Caco-2 (cell line): Measurements from ENCODE around the gene ANKRD2. TPM values are rescaled to one million over a fixed set of nuclear protein-coding genes. Genes with fewer than 3 reads are reported as not detected.

Experiments
- BruUV-seq: library from RNA; stranded (reverse); fragments of 400-500 nt; replicated peaks from 2 replicates; lab custom pipeline; 2021; lab: Mats Ljungman, UMichigan
- CTCF ChIA-PET: fragments of 300-600 bp; sonication (Branson Sonifier 250); formaldehyde crosslinking; loops from one replicate; lab custom pipeline; 2022; ENCODE audit warnings: antibody characterized with exemption; lab: Charles Lee
- POLR2A ChIA-PET: fragments of 300-600 bp; sonication (Branson Sonifier 250); formaldehyde crosslinking; loops from one replicate; lab custom pipeline; 2022; ENCODE audit warnings: antibody characterized with exemption; lab: Charles Lee
- DNase-seq, 2 experiments: peaks; one replicate each; pipeline versions ENCODE4 v3.0.0 to v3.0.0-alpha.2; 2020 to 2022
- H3K27me3 ChIP-seq: replicated peaks from 2 replicates; pipeline ENCODE4 v1.6.0; 2011; ENCODE audit warnings: low read length; ENCODE audit not compliant: control insufficient read depth, insufficient read depth
- H3K36me3 ChIP-seq: 2 replicates; pipeline ENCODE4 v1.5.1; 2011; ENCODE audit warnings: low read length; ENCODE audit not compliant: control insufficient read depth, insufficient read depth
- H3K4me1 ChIP-seq: fragments of 250-450 bp; sonication (Bioruptor Pico); 2 replicates; pipeline ENCODE4 v1.5.1; 2020; ENCODE audit warnings: mild to moderate bottlenecking
- H3K4me3 ChIP-seq: 2 replicates; pipeline ENCODE4 v1.5.1; 2011; ENCODE audit warnings: low read depth, mild to moderate bottlenecking, control low read depth, low read length
- H3K9me3 ChIP-seq: fragments of 250-450 bp; sonication (Bioruptor Pico); 2 replicates; pipeline ENCODE4 v1.5.1; 2020; ENCODE audit warnings: mild to moderate bottlenecking, moderate library complexity
- H3K27ac Mint-ChIP-seq: one replicate; pipeline ENCODE4 v1.8.0; 2022; ENCODE audit warnings: mixed read lengths; ENCODE audit not compliant: unreplicated experiment
- H3K27me3 Mint-ChIP-seq: one replicate; pipeline ENCODE4 v1.8.0; 2022; ENCODE audit warnings: mixed read lengths; ENCODE audit not compliant: insufficient read depth, unreplicated experiment
- H3K36me3 Mint-ChIP-seq: one replicate; pipeline ENCODE4 v1.8.0; 2022; ENCODE audit warnings: mild to moderate bottlenecking, mixed read lengths; ENCODE audit not compliant: insufficient read depth, unreplicated experiment
- H3K4me1 Mint-ChIP-seq: one replicate; pipeline ENCODE4 v1.8.0; 2022; ENCODE audit warnings: low read depth, mixed read lengths; ENCODE audit not compliant: unreplicated experiment
- H3K4me3 Mint-ChIP-seq: one replicate; pipeline ENCODE4 v1.8.0; 2022; ENCODE audit warnings: mild to moderate bottlenecking, moderate library complexity, mixed read lengths; ENCODE audit not compliant: unreplicated experiment
- H3K9me3 Mint-ChIP-seq: one replicate; pipeline ENCODE4 v1.8.0; 2022; ENCODE audit warnings: mixed read lengths; ENCODE audit not compliant: unreplicated experiment
- intact Hi-C: fragments of 100-400 bp; cut with micrococcal nuclease; formaldehyde crosslinking; loops from one replicate; pipeline ENCODE4 v1.10.0; 2022; ENCODE audit not compliant: unreplicated experiment
- total RNA-seq: library from RNA; stranded (reverse); gene quantifications from 2 replicates; pipeline ENCODE4 v1.2.3, GENCODE V29; 2022
- TF ChIP-seq, protein P1 (sequence below), 2 experiments: fragments of 200-600 bp in 1 of 2; IDR thresholded peaks; 1 replicate in 1 of 2; 2 replicates in 1 of 2; pipeline versions ENCODE4 v1.5.1 to v1.8.0; 2011 to 2022; ENCODE audit warnings: antibody characterized with exemption in 1 of 2, control low read depth in 1 of 2, inconsistent platforms in 1 of 2, low read depth in 1 of 2, low read length in 1 of 2, mild to moderate bottlenecking in 1 of 2, moderate library complexity in 1 of 2; ENCODE audit not compliant: insufficient read depth in 1 of 2, severe bottlenecking in 1 of 2, unreplicated experiment in 1 of 2

Gene ANKRD2
- total RNA-seq, 1 experiment from 2014 or later: not detected

DNA sequence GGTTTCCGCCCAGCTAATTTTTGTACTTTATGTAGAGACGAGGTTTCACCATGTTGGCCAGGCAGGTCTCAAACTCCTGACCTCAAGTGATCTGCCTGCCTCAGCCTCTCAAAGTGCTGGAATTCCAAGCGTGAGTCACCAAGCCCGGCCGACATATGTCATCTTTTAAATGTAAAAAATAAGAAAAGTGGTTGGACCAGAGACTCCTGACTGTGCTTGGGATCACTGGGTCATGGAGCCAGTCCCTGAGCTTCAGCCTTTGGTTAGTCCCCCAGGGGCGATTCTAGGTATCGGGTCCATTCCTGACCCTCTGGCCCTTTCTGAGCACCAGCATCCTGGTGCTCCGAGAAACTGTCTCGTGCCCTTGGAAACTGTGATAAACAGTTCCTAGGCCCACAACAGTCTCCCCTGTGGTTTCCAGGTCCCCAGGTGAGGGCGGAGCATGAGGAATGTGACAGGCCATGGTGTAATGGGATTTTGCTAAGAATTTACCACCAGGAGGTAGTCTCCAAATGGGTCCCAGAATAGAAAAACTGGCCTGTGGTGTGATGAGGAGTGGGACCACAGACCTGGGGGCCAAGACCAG is 41.1 kb upstream of the ANKRD2 start:
- intact Hi-C loops: no loop called here
- no peaks in the 10 kb centered on the region for H3K9me3 Mint-ChIP-seq
- H3K27ac Mint-ChIP-seq: no peak overlapping the region
- H3K27me3 ChIP-seq: no peaks in the 10 kb centered on the region
- TF ChIP-seq, protein P1, sequence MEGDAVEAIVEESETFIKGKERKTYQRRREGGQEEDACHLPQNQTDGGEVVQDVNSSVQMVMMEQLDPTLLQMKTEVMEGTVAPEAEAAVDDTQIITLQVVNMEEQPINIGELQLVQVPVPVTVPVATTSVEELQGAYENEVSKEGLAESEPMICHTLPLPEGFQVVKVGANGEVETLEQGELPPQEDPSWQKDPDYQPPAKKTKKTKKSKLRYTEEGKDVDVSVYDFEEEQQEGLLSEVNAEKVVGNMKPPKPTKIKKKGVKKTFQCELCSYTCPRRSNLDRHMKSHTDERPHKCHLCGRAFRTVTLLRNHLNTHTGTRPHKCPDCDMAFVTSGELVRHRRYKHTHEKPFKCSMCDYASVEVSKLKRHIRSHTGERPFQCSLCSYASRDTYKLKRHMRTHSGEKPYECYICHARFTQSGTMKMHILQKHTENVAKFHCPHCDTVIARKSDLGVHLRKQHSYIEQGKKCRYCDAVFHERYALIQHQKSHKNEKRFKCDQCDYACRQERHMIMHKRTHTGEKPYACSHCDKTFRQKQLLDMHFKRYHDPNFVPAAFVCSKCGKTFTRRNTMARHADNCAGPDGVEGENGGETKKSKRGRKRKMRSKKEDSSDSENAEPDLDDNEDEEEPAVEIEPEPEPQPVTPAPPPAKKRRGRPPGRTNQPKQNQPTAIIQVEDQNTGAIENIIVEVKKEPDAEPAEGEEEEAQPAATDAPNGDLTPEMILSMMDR (IDR thresholded peaks at IDR 0.05; ENCODE audit: insufficient read depth in 1 of 2, low read depth in 1 of 2, low read length in 1 of 2, severe bottlenecking in 1 of 2, unreplicated experiment in 1 of 2): no peak
- no peaks in the 10 kb centered on the region for H3K36me3 Mint-ChIP-seq
- no peak overlapping the region for H3K4me3 ChIP-seq
- H3K9me3 ChIP-seq: no peaks in the 10 kb centered on the region
- no peaks in the 10 kb centered on the region for H3K36me3 ChIP-seq
- POLR2A ChIA-PET: no interaction called here
- CTCF ChIA-PET: no interaction called here
- H3K4me1 ChIP-seq: peaks cover under 1% of the 10 kb centered on the region; the same call in 1 of the 2 replicates
- DNase-seq: no peak
- BruUV-seq: no TSS peak
- H3K4me3 Mint-ChIP-seq: no peak overlapping the region
- no peaks in the 10 kb centered on the region for H3K27me3 Mint-ChIP-seq
- H3K4me1 Mint-ChIP-seq: peaks cover 1% of the 10 kb centered on the region

DNA sequence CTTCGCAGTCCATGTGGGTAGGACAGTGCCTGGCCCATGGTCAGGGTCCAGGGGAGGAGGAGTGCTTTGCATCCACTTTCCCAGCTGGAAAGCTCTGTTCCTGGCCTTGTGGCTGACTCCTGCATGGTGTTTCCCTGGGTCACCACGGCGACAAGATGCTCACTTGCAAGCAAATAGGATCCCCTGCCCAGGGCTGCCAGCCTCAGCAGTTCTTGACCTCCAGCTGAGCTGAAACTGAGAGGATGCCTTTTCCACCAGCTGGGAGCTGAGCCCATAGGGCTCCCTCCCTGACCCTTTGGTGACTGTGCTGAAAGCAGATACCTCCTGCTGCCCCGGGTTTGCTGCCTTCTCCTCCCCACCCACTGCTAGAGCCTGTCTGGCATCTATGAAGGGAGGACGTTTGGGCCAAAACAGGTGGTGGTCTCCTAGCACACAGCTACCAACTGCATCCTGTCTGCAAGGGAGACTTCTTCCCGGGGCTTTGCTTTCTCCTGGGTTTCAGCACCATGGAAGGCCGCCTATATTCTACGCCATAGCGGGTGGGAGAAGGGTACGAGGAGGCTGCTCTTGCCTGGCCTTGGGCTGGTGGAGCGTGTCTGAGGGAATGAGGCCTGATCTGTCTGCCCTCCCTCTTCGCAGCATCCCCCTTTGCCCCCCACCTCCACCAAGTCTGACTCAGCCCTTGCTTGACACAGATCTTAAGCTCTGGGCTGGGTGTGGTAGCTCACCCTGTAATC is 39.5 kb upstream of the ANKRD2 start:
- H3K27ac Mint-ChIP-seq: no peak overlapping the region
- DNase-seq: no peak
- CTCF ChIA-PET: interaction anchor here (0.6 to 1.3 kb wide), 3 partner anchors 9 to 69 kb away, joined by 3 to 5 read pairs (median 5); no protein-coding TSS in a partner anchor

DNA sequence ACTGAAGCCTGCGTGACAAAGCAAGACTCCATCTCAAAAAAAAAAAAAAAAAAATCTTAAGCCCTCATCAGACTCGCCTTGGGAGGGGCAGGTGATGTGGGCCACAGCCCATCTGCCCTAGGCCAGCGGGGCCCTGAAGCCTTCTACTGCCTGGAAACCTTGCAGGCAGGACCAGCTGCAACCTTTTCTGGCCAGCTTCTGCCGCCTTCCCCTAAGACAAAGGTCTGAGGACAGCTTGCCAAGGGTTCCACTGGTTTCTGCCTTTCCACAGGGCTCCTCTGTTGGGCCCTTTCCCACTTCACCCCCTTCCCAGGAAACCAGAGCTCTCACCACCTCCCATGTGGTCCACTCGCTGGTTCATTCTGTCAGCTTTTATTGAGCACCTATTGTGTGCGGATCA is 38.7 kb upstream of the ANKRD2 start:
- Mint-ChIP-seq H3K27ac (no peak overlapping the region), H3K9me3 (no peaks in the 10 kb centered on the region), H3K36me3 (no peaks in the 10 kb centered on the region), H3K4me3 (no peak overlapping the region), H3K27me3 (no peaks in the 10 kb centered on the region), H3K4me1 (no peaks in the 10 kb centered on the region)
- POLR2A ChIA-PET: interaction anchor here (0.6 to 0.7 kb wide), 2 partner anchors 35 to 133 kb away, joined by 3 read pairs; partner anchors contain the start of gene UBTD1
- no peaks in the 10 kb centered on the region for H3K9me3 ChIP-seq
- no TSS peak for BruUV-seq
- H3K27me3 ChIP-seq: no peaks in the 10 kb centered on the region
- CTCF ChIA-PET: interaction anchor here (1.1 to 1.3 kb wide), 2 partner anchors 9 to 70 kb away, joined by 3 to 5 read pairs; no protein-coding TSS in a partner anchor
- no peaks in the 10 kb centered on the region for H3K36me3 ChIP-seq
- DNase-seq: no peak
- intact Hi-C loops: no loop called here
- no peak overlapping the region for H3K4me3 ChIP-seq
- TF ChIP-seq, protein P1 (IDR thresholded peaks at IDR 0.05; ENCODE audit: insufficient read depth in 1 of 2, low read depth in 1 of 2, low read length in 1 of 2, severe bottlenecking in 1 of 2, unreplicated experiment in 1 of 2): no peak
- no peaks in the 10 kb centered on the region for H3K4me1 ChIP-seq

More for the DNA sequence above, 39.5 kb upstream of the ANKRD2 start:
- intact Hi-C loops: no loop called here
- H3K4me3 Mint-ChIP-seq: no peak overlapping the region
- POLR2A ChIA-PET: interaction anchor here (0.6 kb wide), 1 partner anchor 132 kb away, joined by 3 read pairs; no protein-coding TSS in a partner anchor
- no peaks in the 10 kb centered on the region for H3K36me3 ChIP-seq
- no peaks in the 10 kb centered on the region for H3K36me3 Mint-ChIP-seq
- no peaks in the 10 kb centered on the region for H3K27me3 Mint-ChIP-seq
- no peak overlapping the region for H3K4me3 ChIP-seq
- no TSS peak for BruUV-seq
- no peaks in the 10 kb centered on the region for H3K4me1 ChIP-seq
- H3K9me3 ChIP-seq: no peaks in the 10 kb centered on the region
- H3K27me3 ChIP-seq: no peaks in the 10 kb centered on the region
- H3K4me1 Mint-ChIP-seq: no peaks in the 10 kb centered on the region
- TF ChIP-seq, protein P1 (IDR thresholded peaks at IDR 0.05; ENCODE audit: insufficient read depth in 1 of 2, low read depth in 1 of 2, low read length in 1 of 2, severe bottlenecking in 1 of 2, unreplicated experiment in 1 of 2): no peak
- H3K9me3 Mint-ChIP-seq: no peaks in the 10 kb centered on the region
